Astrocyte of the cerebellum (primary cell): ENCODE measurements around the gene ITIH5.

ENCODE experiments used
- DNase-seq: peaks from one replicate; pipeline ENCODE4 v3.0.0-alpha.2; 2011; ENCODE audit warnings: low read depth
- H3K4me3 ChIP-seq: 2 replicates; pipeline ENCODE4 v1.5.1; 2011; ENCODE audit warnings: mild to moderate bottlenecking, low read depth, low read length, moderate library complexity
- in situ Hi-C: cut with HindIII; loops from 2 replicates; pipeline ENCODE4 v1.10.0; 2017; ENCODE audit warnings: low sequenced_read_pairs
- TF ChIP-seq, protein P1 (sequence below): IDR thresholded peaks from 2 replicates; pipeline ENCODE4 v1.5.1; 2012; ENCODE audit warnings: low read length, low read depth, moderate library complexity, mild to moderate bottlenecking; ENCODE audit errors: missing control alignments

Gene ITIH5

DNA sequence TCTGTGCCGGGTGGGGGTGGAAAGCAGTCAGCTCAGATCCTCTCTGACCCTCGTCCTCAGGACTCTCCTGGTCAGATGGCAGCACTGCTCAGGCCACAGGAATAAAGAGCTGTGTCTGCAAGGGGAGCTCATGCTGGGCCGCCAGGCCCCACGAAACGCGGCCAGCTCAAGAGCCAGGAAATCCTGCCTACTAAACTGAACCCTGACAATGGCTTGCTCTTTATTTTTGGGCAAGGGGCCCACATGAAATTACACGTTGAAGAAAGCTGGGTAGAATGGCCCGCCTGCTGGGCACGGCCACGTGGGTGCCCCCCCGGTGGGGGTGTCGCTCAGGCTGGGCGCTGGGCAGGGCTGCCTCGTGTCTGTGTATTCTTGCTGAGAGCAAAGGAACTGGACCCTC lies 103.0 kb downstream of the ITIH5 start:
- in situ Hi-C loops: no loop called here
- TF ChIP-seq, protein P1, sequence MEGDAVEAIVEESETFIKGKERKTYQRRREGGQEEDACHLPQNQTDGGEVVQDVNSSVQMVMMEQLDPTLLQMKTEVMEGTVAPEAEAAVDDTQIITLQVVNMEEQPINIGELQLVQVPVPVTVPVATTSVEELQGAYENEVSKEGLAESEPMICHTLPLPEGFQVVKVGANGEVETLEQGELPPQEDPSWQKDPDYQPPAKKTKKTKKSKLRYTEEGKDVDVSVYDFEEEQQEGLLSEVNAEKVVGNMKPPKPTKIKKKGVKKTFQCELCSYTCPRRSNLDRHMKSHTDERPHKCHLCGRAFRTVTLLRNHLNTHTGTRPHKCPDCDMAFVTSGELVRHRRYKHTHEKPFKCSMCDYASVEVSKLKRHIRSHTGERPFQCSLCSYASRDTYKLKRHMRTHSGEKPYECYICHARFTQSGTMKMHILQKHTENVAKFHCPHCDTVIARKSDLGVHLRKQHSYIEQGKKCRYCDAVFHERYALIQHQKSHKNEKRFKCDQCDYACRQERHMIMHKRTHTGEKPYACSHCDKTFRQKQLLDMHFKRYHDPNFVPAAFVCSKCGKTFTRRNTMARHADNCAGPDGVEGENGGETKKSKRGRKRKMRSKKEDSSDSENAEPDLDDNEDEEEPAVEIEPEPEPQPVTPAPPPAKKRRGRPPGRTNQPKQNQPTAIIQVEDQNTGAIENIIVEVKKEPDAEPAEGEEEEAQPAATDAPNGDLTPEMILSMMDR: no peak
- no peak overlapping the region for H3K4me3 ChIP-seq
- DNase-seq: no peak

DNA sequence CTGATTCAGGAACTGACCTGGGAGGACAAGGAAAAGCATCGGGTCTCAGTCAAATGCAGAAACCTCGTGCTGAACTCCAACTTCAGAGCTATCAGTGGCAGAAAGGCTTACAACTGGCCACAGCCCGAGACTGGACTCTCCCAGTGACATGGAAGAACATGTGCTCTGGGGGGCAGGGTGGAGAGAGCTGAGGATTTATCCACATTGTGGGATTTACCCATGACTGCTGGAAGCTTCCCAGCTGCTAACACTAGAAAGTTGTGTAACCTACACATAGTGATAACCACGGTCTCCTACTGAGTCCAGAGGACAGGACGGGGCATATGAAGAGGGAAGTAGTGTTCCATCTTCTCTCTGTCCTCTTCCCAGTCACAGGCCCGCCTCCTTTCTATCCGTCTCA lies 103.4 kb downstream of the ITIH5 start:
- TF ChIP-seq, protein P1: no peak
- in situ Hi-C loops: no loop called here
- peak; percentile 41 for DNase-seq
- no peak overlapping the region for H3K4me3 ChIP-seq

DNA sequence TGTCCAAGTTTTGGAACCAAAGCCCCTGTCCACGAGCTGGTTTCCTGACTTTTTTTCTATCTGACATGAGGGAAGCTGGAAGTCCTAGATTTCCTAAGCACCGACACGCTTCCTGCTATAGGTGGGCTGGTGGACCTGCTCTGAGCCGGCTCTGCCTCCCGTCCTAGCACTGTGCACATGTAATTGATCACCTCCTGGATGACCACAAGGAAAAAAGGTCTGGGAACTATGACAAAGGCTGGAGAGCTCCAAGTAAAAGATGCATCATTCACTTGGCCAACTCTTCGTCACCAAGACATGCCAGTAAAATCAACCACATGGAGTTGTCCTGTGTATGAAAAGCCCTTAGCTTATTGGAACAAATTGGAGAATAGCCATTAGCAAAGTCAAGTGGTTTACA lies 104.8 kb downstream of the ITIH5 start:
- in situ Hi-C loops: no loop called here
- no peak for DNase-seq
- no peak overlapping the region for H3K4me3 ChIP-seq
- TF ChIP-seq, protein P1: no peak

DNA sequence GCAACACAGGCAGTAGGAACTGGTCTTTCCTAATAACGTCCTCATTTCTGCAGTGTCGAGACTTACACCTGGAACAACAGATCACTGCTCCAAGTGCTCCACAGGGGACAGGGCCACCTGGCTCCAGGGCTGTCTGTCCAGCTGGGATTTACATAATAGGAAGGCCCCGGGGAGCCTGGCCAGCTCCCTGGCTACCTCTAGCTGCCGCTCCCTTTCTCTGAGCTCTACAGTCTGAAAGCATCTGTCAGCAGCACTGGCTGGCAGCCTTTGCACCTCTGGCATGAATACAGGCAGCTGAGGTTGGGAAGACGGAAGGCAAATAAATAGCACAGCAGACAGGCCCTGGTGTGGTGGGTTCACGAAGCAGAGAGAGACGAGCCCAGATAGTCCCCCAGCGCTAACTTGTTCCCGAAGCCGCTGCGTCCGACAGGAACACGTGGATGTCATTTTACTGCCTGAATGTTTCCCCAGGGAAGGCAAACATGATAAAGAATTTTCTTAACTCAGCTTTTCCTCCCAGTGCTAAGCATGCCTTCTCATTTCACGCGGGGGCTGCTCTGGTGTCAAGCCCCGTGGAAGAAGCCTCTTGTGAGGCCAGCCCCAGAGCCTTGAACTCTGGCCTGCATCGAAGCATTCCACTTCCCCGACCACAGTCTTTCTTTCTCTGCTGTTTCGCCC lies 105.4 kb downstream of the ITIH5 start:
- in situ Hi-C loops: no loop called here
- TF ChIP-seq, protein P1: no peak
- DNase-seq: peak; percentile 45
- H3K4me3 ChIP-seq: no peak overlapping the region

DNA sequence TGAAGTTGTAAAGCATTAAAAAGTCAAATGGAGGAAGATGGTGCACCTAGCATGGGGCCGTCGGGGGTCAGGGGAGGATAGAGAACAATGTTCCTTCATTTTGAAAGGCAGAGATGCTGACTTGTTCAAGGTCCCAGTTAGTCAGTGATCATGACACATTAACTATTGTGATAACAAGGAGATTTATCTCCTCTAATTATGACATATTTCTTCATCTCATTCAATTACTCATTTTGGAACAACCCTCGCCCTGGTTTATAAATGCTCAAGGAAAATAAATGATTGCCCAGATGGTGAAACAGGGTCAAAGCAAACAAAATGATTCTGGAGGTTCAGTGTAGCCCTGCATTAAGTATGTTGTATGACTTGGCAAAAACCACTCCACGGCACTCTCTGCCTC lies 106.2 kb downstream of the ITIH5 start:
- TF ChIP-seq, protein P1: no peak
- no peak for DNase-seq
- no peak overlapping the region for H3K4me3 ChIP-seq
- in situ Hi-C loops: no loop called here

DNA sequence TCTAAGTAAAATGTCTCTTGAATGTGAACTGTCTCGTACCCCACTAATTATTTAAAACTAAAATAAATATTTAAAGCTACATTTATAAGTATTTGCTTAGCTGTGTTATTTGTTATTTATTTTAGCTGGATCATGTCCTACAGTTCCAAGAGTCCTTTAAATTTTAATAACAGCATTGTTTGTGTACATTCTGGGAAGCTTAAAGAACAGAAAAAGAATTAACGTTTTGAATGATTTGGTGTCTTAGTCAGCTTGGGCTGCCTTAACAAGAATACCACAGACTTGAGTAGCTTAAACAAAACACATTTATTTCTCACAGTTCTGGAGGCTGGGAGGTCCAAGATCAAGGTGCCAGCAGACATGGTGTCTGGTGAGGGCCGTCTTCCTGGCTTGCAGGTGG lies 107.4 kb downstream of the ITIH5 start:
- H3K4me3 ChIP-seq: no peak overlapping the region
- TF ChIP-seq, protein P1: no peak
- in situ Hi-C loops: no loop called here
- no peak for DNase-seq
